ENCODE data around the gene XIRP1. TPM values are rescaled to one million over a fixed set of nuclear protein-coding genes. Genes with fewer than 3 reads are reported as not detected.

The XIRP1 gene
- total RNA-seq, 1 experiment from 2014 or later = not detected

GRCh38 chr3:39190281-39191025 lies 1.9 kb downstream of the XIRP1 start:
- CTCF ChIA-PET = interaction anchor here (1.2 to 6.9 kb wide), 6 partner anchors 12 to 188 kb away, joined by 3 to 112 read pairs (median 12); partner anchors contain the start of gene CX3CR1
- BruUV-seq (replicated peaks) = no TSS peak
- POLR2A ChIA-PET = interaction anchor here (0.7 kb wide), 1 partner anchor 98 kb away, joined by 3 read pairs; no protein-coding TSS in a partner anchor
- H4K20me1 ChIP-seq (ENCODE audit: insufficient read depth) = no peaks in the 10 kb centered on the region
- H3K79me2 ChIP-seq (ENCODE audit: insufficient read depth, low read length) = no peaks in the 10 kb centered on the region
- no peak overlapping the region for H2AFZ ChIP-seq (ENCODE audit: low read depth, low read length, poor library complexity, severe bottlenecking)
- H3K27me3 ChIP-seq (ENCODE audit: insufficient read depth, low read length) = no peaks in the 10 kb centered on the region
- no peak overlapping the region for H3K27ac ChIP-seq (ENCODE audit: low read depth, low read length)
- ATAC-seq (no peak), DNase-seq (ENCODE audit: low read depth, low spot score) (no peak)
- no peaks in the 10 kb centered on the region for H3K9me2 ChIP-seq (ENCODE audit: insufficient read depth)
- TF ChIP-seq YY1 (IDR thresholded peaks at IDR 0.05; ENCODE audit: extremely low read depth, insufficient replicate concordance, low read depth, low read length) = no peak
- no peak for TF ChIP-seq EZH2 (IDR thresholded peaks at IDR 0.05)
- no peak for TF ChIP-seq SP1 (IDR thresholded peaks at IDR 0.05; ENCODE audit: low read depth)
- no peak for TF ChIP-seq CEBPB (IDR thresholded peaks at IDR 0.05; ENCODE audit: low read depth)
- TF ChIP-seq ZFX (IDR thresholded peaks at IDR 0.05) = no peak
- TF ChIP-seq SIN3A (IDR thresholded peaks at IDR 0.05; ENCODE audit: low read depth) = no peak
- no peak for TF ChIP-seq TCF7L2 (IDR thresholded peaks at IDR 0.05; ENCODE audit: borderline replicate concordance, extremely low read depth, insufficient read depth, insufficient read length)
- no peak for TF ChIP-seq MAX (IDR thresholded peaks at IDR 0.05)
- TF ChIP-seq, protein P1, sequence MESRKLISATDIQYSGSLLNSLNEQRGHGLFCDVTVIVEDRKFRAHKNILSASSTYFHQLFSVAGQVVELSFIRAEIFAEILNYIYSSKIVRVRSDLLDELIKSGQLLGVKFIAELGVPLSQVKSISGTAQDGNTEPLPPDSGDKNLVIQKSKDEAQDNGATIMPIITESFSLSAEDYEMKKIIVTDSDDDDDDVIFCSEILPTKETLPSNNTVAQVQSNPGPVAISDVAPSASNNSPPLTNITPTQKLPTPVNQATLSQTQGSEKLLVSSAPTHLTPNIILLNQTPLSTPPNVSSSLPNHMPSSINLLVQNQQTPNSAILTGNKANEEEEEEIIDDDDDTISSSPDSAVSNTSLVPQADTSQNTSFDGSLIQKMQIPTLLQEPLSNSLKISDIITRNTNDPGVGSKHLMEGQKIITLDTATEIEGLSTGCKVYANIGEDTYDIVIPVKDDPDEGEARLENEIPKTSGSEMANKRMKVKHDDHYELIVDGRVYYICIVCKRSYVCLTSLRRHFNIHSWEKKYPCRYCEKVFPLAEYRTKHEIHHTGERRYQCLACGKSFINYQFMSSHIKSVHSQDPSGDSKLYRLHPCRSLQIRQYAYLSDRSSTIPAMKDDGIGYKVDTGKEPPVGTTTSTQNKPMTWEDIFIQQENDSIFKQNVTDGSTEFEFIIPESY (IDR thresholded peaks at IDR 0.05; ENCODE audit: extremely low read depth, insufficient replicate concordance, low read length) = no peak
- TF ChIP-seq EZH2phosphoT487 (IDR thresholded peaks at IDR 0.05; ENCODE audit: borderline replicate concordance) = no peak
- TF ChIP-seq, protein P2, sequence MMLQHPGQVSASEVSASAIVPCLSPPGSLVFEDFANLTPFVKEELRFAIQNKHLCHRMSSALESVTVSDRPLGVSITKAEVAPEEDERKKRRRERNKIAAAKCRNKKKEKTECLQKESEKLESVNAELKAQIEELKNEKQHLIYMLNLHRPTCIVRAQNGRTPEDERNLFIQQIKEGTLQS (IDR thresholded peaks at IDR 0.05) = no peak
- TF ChIP-seq CBX3 (IDR thresholded peaks at IDR 0.05; ENCODE audit: low read depth) = no peak
- TF ChIP-seq REST (IDR thresholded peaks at IDR 0.05; ENCODE audit: low read depth) = no peak
- TF ChIP-seq POLR2AphosphoS5 (IDR thresholded peaks at IDR 0.05; ENCODE audit: low read depth, low read length) = no peak
- no peak overlapping the region for H3K9ac ChIP-seq (ENCODE audit: low read length)
- intact Hi-C loops (cut with micrococcal nuclease) = loop anchor here (5.0 kb wide), 1 partner anchor 307 kb away; no protein-coding TSS in a partner anchor
- H3K9me3 ChIP-seq (ENCODE audit: control insufficient read depth in 1 of 2, insufficient read depth in 1 of 2, low read depth in 1 of 2, low read length in 2 of 2) = no peaks in the 10 kb centered on the region
- H3K4me1 ChIP-seq (ENCODE audit: control insufficient read depth in 1 of 2, insufficient read depth in 2 of 2, low read length in 2 of 2) = peaks cover 0 to 22% of the 10 kb centered on the region in 2 experiments; a peak in 3 of 4 replicates
- RAD21 ChIA-PET (ENCODE audit: low non-redundant PET in 1 of 2, low total read pairs in 2 of 2, uncharacterized antibody in 2 of 2, unreplicated experiment in 2 of 2) = interaction anchor here (0.6 to 3.5 kb wide), 3 partner anchors 64 to 98 kb away, joined by 3 to 23 read pairs (median 21); no protein-coding TSS in a partner anchor
- no peak overlapping the region for H3K4me2 ChIP-seq (ENCODE audit: low read length)
- H3K4me3 ChIP-seq (replicated peaks in 1 of 2; ENCODE audit: low read depth in 1 of 2, low read length in 2 of 2) = no peak overlapping the region
- H3K36me3 ChIP-seq (ENCODE audit: control insufficient read depth in 1 of 2, insufficient read depth in 2 of 2, low read length in 2 of 2) = no peaks in the 10 kb centered on the region

Data from HCT116 (cell line).